ENCODE measurements around the gene LCN15. TPM values are rescaled to one million over a fixed set of nuclear protein-coding genes. Genes with fewer than 3 reads are reported as not detected.
"Not testable (repeated sequence)": the region's sequence is repeated elsewhere in the genome, so short reads cannot be mapped to it uniquely, and the experiment has no call there.

Gene LCN15
- total RNA-seq, 1 experiment from 2014 or later: not detected

DNA sequence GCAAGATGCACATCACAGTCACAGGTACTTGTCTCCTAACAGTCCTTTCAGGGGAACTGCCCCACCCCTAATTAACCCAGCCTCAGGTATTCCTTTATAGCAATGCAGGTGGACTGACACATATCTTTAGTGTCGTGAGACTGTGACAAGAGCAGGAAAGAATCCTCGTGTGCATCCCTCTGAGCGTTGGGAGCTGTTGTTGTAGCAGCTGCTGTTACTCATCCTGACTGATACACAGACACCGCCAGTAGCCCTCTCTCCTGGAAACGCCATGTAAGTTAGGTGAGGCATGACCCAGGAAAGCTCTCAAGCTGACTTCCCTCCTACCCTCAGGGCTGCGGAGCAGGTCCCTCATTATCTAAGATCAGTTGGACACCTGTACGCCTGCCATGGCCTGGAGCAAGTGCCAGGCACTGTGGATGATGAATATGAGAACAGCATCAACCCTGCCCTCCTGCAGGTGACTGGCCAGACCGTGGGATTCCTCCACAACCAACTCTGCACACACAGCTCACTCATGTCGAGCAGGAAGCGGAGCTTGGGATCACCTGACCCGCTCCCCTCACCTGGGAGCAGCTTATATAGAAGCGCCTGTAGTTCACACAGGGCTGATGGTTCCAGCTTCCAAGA, 10.2 kb upstream of the LCN15 start:
- Histone ChIP-seq H3K27me3 (ENCODE audit: control insufficient read depth, insufficient read depth, low read length) (no peaks in the 10 kb centered on the region; the same call in 1 of the 2 replicates), H3K4me3 (ENCODE audit: insufficient read depth, low read depth, low read length) (no peak overlapping the region), H3K36me3 (replicated peaks; ENCODE audit: control insufficient read depth, insufficient read depth, low read length) (no peaks in the 10 kb centered on the region)
- DNase-seq: no peak

DNA sequence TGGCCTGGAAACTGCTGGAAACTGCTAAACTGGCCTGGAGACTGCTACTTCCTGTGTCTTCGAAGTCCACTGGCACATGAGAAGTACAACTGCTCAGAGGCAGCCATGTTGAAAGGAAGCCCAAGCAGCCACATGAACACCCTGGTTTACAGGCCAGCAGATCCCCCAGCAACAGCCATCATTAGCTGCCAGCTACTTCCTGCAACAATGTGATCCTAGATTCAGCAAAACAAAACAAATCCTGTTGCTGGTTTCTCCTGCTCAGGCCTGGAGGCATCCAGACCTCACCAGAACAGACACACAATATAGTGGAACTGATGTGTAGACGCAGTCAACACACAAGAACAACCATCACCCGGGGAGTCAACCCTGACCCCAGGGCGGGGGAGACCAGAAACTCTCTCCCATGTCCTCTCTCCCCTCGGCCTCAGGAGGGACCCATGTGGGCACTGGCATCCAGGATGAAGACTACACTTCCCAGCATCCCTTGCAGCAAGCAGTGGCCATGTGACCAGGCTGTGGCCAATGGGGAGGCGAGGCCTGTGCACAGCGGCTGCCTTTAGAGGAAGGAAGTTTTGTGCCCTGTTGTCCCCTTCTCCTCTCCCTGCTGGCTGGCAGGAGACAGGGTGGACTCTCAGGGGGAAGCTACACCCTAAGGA, 9.2 kb upstream of the LCN15 start:
- Histone ChIP-seq H3K36me3 (replicated peaks; ENCODE audit: control insufficient read depth, insufficient read depth, low read length) (no peaks in the 10 kb centered on the region), H3K27me3 (ENCODE audit: control insufficient read depth, insufficient read depth, low read length) (no peaks in the 10 kb centered on the region; the same call in 1 of the 2 replicates), H3K4me3 (ENCODE audit: insufficient read depth, low read depth, low read length) (no peak overlapping the region)
- peak; percentile 88 for DNase-seq

DNA sequence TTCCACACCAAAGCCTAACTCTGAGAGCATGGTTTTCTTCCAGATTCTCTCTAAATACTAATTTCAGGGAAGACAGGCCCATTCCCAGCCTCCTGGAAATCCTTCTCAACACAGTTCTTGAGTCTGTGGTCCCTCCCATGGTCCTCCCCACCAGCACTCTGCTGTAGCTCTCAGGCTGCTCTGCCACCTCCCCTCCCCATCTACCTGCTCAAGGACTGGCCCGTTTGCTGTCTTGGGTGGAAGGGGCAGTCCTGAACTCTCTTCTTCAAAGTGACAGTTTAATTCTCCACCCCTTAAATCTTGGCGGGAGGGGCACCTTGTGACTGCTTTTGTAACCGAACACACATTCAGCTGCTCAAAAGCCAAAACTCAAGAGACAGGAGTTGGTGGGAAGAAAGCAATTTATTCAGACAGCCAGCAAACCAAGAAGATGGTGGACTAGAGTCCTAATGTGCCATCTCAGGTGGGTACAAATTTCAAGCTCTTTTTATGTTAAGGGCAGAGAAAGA, 7.6 kb upstream of the LCN15 start:
- no peak overlapping the region for H3K4me3 ChIP-seq (ENCODE audit: insufficient read depth, low read depth, low read length)
- H3K36me3 ChIP-seq (replicated peaks; ENCODE audit: control insufficient read depth, insufficient read depth, low read length): no peaks in the 10 kb centered on the region
- no peaks in the 10 kb centered on the region; the same call in 1 of the 2 replicates for H3K27me3 ChIP-seq (ENCODE audit: control insufficient read depth, insufficient read depth, low read length)
- DNase-seq: no peak

DNA sequence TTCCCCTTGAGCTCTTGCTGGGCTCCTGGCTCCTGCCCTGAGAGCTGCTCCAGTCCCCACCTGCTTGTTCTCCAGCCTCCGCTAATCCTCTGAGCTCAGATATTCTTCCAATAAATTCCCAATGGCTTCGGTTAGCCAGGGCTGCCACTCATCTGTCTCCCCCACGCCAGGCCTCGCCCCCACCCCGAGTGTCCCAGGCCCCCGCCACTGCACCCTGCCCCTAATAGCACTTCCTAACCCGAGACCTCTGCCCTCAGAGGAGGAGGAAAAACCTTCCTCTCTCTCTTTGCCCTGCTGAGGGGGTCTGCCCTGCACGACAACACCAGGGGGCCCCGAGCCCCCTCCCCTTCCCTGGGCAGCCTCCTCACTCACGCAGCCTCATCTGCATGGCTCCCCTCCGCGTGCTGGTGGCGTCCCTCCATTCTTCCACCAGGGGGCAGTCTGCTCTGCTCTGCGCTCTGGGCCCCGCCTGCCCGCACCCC, 5.4 kb upstream of the LCN15 start:
- peak; percentile 96 for DNase-seq
- Histone ChIP-seq H3K36me3 (replicated peaks; ENCODE audit: control insufficient read depth, insufficient read depth, low read length) (no peaks in the 10 kb centered on the region), H3K27me3 (ENCODE audit: control insufficient read depth, insufficient read depth, low read length) (no peaks in the 10 kb centered on the region; the same call in 1 of the 2 replicates), H3K4me3 (ENCODE audit: insufficient read depth, low read depth, low read length) (peak overlapping the region; percentile 36; the same call in 1 of the 2 replicates)

DNA sequence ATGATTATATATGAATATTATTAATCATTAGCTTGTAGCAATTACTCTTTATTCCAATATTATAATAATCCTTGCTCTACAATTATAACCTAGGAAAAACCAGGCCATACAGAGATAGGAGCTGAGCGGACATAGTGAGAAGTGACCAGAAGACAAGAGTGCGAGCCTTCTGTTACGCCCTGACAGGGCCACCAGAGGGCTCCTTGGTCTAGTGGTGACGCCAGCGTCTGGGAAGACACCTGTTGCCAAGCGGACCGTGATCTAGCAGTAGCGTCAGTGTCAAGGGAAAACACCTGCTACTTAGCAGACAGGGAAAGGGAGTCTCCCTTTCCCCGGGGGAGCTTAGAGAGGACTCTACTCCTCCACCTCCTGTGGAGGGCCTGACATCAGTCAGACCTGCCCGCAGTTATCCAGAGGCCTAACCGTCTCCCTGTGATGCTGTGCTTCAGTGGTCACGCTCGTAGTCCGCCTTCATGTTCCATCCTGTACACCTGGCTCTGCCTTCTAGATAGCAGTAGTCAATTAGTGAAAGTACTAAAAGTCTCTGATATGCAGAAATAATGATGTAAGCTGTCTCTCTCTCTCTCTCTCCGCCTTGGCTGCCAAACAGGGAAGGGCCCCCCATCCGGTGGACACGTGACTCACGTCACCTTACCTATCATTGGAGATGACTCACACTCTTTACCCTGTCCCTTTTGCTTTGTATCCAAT, 2.2 kb upstream of the LCN15 start:
- not testable (repeated sequence) for H3K36me3 ChIP-seq (replicated peaks; ENCODE audit: control insufficient read depth, insufficient read depth, low read length); DNase-seq; H3K4me3 ChIP-seq (ENCODE audit: insufficient read depth, low read depth, low read length); H3K27me3 ChIP-seq (ENCODE audit: control insufficient read depth, insufficient read depth, low read length)

DNA sequence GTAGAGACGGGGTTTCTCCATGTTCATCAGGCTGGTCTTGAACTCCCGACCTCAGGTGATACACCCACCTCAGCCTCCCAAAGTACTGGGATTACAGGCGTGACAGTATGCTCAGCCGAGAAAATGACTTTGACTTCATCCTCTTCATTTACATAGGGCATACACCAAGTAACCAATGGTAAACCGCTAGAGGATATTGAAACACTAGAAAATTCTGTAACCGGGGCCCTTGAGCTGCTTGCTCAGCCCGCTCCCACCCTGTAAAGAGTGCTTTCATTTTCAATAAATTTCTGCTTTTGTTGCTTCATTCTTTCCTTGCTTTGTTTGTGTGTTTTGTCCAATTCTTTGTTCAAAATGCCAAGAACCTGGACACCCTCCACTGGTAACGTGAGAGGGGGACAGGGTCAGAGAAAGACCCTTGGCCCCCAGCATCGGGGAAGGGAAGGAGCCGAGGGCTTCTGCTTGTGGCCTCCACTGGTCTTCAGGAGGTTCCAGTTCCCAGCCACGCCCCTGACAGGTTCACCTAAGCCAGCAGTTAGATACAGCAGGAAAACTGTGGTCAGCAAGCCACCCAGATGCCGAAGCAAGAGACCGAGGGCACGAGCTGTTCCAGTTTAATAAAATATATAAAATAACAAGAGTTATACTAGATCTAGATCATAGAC, 1.6 kb upstream of the LCN15 start:
- not testable (repeated sequence) for H3K27me3 ChIP-seq (ENCODE audit: control insufficient read depth, insufficient read depth, low read length); DNase-seq; H3K4me3 ChIP-seq (ENCODE audit: insufficient read depth, low read depth, low read length)

DNA sequence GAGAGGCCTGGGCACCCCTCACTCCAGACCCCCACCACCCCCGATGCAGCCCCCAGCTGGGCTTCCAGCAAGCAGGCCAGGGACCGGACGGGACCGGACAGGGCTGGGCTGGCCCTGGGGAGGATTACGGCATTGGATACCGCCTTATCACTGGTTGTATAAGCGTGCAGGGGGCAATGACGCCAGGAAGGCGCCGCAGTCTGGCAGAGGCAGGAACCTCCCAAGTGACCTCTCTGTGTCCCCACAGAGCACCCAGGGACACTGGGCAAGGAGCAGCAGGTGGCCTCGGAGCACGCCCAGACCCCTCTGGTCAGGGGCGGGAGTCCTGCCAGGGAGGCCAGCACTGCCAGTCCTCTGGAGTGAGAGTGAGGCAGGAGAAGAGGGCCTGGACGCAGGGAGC, 723 bp upstream of the LCN15 start:
- no peak for DNase-seq
- no peaks in the 10 kb centered on the region for H3K36me3 ChIP-seq (replicated peaks; ENCODE audit: control insufficient read depth, insufficient read depth, low read length)
- no peaks in the 10 kb centered on the region for H3K27me3 ChIP-seq (ENCODE audit: control insufficient read depth, insufficient read depth, low read length)
- H3K4me3 ChIP-seq (ENCODE audit: insufficient read depth, low read depth, low read length): no peak overlapping the region

More for the DNA sequence above, 1.6 kb upstream of the LCN15 start:
- H3K36me3 ChIP-seq (replicated peaks; ENCODE audit: control insufficient read depth, insufficient read depth, low read length): not testable (repeated sequence)

DNA sequence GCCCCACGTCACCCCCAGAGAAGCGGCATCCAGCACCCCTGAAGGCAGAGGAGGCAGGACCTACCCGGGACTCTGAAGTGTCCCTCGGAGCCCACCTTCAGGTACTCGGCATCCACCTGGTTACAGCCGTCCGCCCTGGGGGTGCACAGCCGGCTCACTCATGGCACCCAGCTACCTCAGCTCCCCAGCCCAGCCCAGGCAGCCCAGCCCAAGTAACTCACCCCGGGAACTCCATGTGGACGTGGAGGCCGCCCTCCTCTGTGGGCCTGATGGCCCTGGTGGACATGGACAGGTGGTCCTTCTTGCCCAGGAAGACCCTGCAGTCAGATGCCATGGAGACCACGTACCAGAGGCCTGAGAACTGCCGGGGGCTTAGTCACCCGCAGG, 676 bp downstream of the LCN15 start:
- DNase-seq: no peak
- no peak overlapping the region for H3K4me3 ChIP-seq (ENCODE audit: insufficient read depth, low read depth, low read length)
- no peaks in the 10 kb centered on the region for H3K27me3 ChIP-seq (ENCODE audit: control insufficient read depth, insufficient read depth, low read length)
- no peaks in the 10 kb centered on the region for H3K36me3 ChIP-seq (replicated peaks; ENCODE audit: control insufficient read depth, insufficient read depth, low read length)

DNA sequence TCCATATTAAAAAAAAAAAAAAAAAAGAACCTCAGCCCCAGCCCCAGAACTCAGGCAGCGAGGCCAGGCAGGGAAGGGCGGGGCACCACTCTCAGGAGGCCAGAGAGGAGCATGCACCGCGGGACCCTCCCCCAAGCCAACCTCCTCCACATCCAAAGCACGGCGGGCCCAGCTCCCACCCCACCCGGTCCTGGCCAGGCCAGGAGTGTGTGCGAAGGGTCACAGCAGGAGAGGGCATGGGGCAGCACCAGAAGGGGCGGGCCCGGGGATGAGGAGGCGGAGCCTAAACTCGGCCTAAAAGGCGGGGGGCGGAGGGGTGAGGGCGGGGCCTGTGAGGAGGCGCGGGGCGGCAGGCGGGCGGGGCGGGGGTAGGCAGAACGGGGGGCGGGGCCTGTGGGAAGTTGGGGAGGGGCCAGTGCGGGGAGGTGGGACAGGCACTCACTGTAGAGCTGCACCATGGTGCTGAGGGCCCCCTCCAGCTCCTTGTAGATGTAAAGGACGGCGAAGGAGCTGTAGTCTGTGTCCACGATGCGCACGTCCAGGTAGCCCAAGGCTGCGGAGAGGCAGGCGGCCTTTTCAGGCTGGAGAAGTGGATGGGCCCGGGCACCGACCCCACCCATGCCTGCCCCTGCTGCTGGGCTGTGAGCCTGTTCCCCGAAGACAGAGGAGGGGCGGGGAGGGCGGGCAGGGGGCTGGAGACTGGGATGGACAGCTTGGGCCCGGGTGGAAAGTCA, 1.2 kb downstream of the LCN15 start:
- peak; percentile 99 for DNase-seq

DNA sequence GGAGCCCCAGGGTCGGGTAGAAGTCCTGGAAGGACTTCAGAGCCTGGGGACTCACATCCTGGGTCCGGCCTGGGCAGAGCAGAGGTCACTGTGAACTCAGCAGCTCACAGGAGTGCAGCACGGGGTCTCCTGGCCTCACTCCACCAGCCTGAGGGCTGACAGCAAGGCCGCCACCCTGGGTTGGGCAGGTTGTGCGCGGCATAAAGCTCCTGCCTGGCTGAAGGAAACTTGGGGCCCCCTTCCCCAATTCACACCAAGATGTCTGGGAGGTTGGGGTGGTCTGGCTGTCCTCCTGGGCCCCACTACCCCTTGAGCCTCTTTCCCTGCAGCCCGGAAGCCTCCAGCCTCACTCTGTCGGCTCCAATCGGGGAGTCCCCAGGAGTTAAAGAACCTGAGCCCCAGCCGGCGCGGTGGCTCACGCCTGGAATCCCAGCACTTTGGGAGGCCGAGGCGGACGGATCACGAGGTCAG, 2.1 kb downstream of the LCN15 start:
- H3K27me3 ChIP-seq (ENCODE audit: control insufficient read depth, insufficient read depth, low read length): no peaks in the 10 kb centered on the region
- no peak overlapping the region for H3K4me3 ChIP-seq (ENCODE audit: insufficient read depth, low read depth, low read length)
- peak; percentile 56 for DNase-seq
- no peaks in the 10 kb centered on the region for H3K36me3 ChIP-seq (replicated peaks; ENCODE audit: control insufficient read depth, insufficient read depth, low read length)

More for the DNA sequence above, 1.2 kb downstream of the LCN15 start:
- Histone ChIP-seq H3K27me3 (ENCODE audit: control insufficient read depth, insufficient read depth, low read length) (no peaks in the 10 kb centered on the region), H3K4me3 (ENCODE audit: insufficient read depth, low read depth, low read length) (peak overlapping the region; percentile 21; the same call in 1 of the 2 replicates), H3K36me3 (replicated peaks; ENCODE audit: control insufficient read depth, insufficient read depth, low read length) (no peaks in the 10 kb centered on the region)

DNA sequence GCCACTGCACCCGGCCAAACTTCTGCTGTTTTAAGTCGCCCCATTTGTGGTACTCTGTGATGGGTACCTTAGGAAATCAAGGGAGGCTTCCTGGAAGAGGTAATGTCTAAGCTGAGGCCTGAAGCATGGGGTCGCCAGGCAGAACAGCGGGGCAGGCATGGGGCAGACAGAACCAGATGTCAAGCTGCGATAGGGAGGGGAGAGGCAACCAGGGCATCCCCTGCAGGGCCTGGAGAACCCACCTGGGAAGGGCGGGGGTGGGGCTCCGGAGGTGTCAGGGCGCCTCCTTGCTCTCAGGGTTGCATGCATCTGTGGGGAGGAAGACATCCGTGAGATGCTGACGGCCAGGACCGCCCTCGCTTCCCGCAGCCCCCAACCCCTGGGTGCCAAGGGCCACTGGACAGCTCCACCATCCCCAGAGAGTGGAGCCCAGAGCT, 2.8 kb downstream of the LCN15 start:
- DNase-seq: peak; percentile 60
- Histone ChIP-seq H3K27me3 (ENCODE audit: control insufficient read depth, insufficient read depth, low read length) (no peaks in the 10 kb centered on the region), H3K4me3 (ENCODE audit: insufficient read depth, low read depth, low read length) (no peak overlapping the region), H3K36me3 (replicated peaks; ENCODE audit: control insufficient read depth, insufficient read depth, low read length) (no peaks in the 10 kb centered on the region)

DNA sequence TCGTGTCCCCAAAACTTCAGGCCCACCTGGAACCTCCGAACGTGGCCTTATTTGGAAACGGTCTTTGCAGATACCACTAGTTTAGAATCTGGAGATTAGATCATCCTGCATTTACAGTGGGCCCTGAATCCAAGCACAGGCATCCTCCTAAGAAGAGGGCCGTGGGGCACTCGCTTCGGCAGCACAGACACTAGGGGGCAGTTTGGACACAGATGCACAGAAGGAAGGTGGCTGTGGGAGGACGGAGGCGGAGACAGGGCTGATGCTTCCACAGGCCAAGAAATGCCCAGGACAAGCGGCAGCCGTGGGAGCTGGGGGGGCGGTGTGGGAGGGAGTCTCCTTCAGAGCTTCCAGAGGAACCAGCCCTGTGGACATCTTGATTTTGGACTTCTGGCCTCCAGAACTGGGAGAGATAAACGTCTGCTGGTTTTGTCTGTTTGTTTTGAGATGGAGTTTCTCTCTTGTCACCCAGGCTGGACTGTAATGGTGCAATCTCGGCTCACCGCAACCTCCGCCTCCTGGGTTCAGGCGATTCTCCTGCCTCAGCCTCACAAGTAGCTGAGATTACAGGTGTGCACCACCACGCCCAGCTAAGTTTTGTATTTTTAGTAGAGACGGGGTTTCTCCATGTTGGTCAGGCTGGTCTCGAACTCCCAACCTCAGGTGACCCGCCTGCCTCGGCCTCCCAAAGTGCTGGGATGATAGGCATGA, 3.3 kb downstream of the LCN15 start:
- H3K4me3 ChIP-seq (ENCODE audit: insufficient read depth, low read depth, low read length); H3K27me3 ChIP-seq (ENCODE audit: control insufficient read depth, insufficient read depth, low read length); H3K36me3 ChIP-seq (replicated peaks; ENCODE audit: control insufficient read depth, insufficient read depth, low read length): not testable (repeated sequence)
- DNase-seq: peak; percentile 77

DNA sequence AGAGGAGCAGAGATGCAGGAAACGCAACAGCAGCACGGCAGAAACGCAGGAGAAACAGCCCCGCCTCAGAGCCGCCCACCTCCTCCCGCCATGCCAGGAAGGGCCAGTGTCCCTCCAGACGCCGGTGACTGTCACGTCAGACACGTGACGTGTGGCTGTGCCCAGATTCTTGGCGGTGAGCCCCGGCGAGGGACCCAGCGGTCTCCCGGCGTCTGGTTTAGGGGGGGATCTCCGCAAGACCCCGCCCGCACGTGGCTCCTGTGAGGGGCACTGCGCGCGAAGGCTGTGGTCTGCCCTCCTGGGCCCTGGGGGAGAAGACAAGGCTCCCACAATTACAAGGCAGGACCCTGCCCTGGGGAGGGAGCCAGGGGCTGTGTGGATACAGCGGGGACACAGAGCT, 3.9 kb downstream of the LCN15 start:
- Histone ChIP-seq H3K36me3 (replicated peaks; ENCODE audit: control insufficient read depth, insufficient read depth, low read length) (no peaks in the 10 kb centered on the region), H3K27me3 (ENCODE audit: control insufficient read depth, insufficient read depth, low read length) (no peaks in the 10 kb centered on the region), H3K4me3 (ENCODE audit: insufficient read depth, low read depth, low read length) (no peak overlapping the region)
- peak; percentile 55 for DNase-seq

Measured in H7 (cell line).